ENCODE data around the gene ELP4. TPM values are rescaled to one million over a fixed set of nuclear protein-coding genes. Genes with fewer than 3 reads are reported as not detected.
A peak's percentile ranks its signal among the peaks of the same experiment; 100 is the strongest.

ELP4 gene
- total and polyA plus RNA-seq, 2 experiments from 2014 or later: 28.2 to 38.3 TPM

DNA sequence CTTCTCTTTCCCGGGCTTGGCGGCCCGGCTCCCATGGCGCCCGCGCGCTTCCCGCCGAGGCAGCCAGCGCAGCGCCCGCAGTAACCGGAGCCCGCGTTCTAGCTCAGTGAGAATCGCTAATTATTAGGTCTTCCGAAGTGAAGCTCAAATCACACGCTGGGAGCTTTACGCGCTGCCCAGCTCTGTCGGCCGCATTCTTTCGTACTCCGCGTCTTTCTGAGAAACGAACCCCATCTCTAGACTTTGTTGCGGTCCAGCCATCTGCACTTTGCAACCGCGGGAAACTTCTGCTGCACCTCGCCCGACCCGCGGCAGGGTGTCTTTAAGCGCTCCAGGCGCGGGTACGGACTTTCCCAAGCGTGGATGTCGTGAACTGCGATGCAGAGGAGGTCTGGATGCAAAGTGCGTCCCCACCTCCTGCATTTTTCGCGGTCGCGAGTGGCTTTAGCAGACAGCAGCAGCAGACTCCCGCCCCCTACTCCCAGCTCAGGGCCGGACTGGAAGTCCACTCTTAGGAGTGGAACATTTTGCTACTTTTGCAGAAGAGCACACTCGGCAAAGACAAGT is 307.6 kb downstream of the ELP4 start:
- H3K4me2 ChIP-seq: peak overlapping the region; percentile 74
- Mint-ChIP-seq H3K27ac (no peak overlapping the region), H3K27me3 (ENCODE audit: insufficient read depth, low read depth, poor library complexity) (peaks cover 99% of the 10 kb centered on the region), H3K4me3 (peak overlapping the region; percentile 60), H3K36me3 (ENCODE audit: low read depth) (no peaks in the 10 kb centered on the region), H3K4me1 (peaks cover 56% of the 10 kb centered on the region), H3K9me3 (peaks cover 6% of the 10 kb centered on the region)
- no peak for ATAC-seq
- no peak overlapping the region for H3K27ac ChIP-seq (ENCODE audit: low read depth)
- H3K36me3 ChIP-seq (ENCODE audit: insufficient read depth): no peaks in the 10 kb centered on the region
- H3K9me2 ChIP-seq (ENCODE audit: insufficient read depth): no peaks in the 10 kb centered on the region
- peaks cover 100% of the 10 kb centered on the region for H3K27me3 ChIP-seq (ENCODE audit: insufficient read depth)
- no peak overlapping the region; the same call in 1 of the 2 replicates for H2AFZ ChIP-seq
- TF ChIP-seq REST (IDR thresholded peaks at IDR 0.05; ENCODE audit: unreplicated experiment) (no peak), ETS1 (IDR thresholded peaks at IDR 0.05) (no peak), CTCF (conservative IDR thresholded peaks at IDR 0.05; ENCODE audit: low read depth in 2 of 2) (no peak), EZH2phosphoT487 (IDR thresholded peaks at IDR 0.05; ENCODE audit: unreplicated experiment) (peak; percentile 27), NANOG (IDR thresholded peaks at IDR 0.05; ENCODE audit: borderline replicate concordance) (no peak), ZNF331 (CRISPR knock-in tag; IDR thresholded peaks at IDR 0.05; ENCODE audit: low read depth) (no peak), POLR2AphosphoS5 (IDR thresholded peaks at IDR 0.05; ENCODE audit: low read depth) (no peak), STAT1 (IDR thresholded peaks at IDR 0.05; ENCODE audit: unreplicated experiment) (no peak), EZH2 (IDR thresholded peaks at IDR 0.05; ENCODE audit: low read depth, unreplicated experiment) (peak; percentile 93), CREB1 (CRISPR knock-in tag; IDR thresholded peaks at IDR 0.05; ENCODE audit: low read depth) (no peak), JUNB (IDR thresholded peaks at IDR 0.05; ENCODE audit: unreplicated experiment) (no peak), ZNF114 (CRISPR knock-in tag; IDR thresholded peaks at IDR 0.05) (no peak)
- TF ChIP-seq, protein P1, sequence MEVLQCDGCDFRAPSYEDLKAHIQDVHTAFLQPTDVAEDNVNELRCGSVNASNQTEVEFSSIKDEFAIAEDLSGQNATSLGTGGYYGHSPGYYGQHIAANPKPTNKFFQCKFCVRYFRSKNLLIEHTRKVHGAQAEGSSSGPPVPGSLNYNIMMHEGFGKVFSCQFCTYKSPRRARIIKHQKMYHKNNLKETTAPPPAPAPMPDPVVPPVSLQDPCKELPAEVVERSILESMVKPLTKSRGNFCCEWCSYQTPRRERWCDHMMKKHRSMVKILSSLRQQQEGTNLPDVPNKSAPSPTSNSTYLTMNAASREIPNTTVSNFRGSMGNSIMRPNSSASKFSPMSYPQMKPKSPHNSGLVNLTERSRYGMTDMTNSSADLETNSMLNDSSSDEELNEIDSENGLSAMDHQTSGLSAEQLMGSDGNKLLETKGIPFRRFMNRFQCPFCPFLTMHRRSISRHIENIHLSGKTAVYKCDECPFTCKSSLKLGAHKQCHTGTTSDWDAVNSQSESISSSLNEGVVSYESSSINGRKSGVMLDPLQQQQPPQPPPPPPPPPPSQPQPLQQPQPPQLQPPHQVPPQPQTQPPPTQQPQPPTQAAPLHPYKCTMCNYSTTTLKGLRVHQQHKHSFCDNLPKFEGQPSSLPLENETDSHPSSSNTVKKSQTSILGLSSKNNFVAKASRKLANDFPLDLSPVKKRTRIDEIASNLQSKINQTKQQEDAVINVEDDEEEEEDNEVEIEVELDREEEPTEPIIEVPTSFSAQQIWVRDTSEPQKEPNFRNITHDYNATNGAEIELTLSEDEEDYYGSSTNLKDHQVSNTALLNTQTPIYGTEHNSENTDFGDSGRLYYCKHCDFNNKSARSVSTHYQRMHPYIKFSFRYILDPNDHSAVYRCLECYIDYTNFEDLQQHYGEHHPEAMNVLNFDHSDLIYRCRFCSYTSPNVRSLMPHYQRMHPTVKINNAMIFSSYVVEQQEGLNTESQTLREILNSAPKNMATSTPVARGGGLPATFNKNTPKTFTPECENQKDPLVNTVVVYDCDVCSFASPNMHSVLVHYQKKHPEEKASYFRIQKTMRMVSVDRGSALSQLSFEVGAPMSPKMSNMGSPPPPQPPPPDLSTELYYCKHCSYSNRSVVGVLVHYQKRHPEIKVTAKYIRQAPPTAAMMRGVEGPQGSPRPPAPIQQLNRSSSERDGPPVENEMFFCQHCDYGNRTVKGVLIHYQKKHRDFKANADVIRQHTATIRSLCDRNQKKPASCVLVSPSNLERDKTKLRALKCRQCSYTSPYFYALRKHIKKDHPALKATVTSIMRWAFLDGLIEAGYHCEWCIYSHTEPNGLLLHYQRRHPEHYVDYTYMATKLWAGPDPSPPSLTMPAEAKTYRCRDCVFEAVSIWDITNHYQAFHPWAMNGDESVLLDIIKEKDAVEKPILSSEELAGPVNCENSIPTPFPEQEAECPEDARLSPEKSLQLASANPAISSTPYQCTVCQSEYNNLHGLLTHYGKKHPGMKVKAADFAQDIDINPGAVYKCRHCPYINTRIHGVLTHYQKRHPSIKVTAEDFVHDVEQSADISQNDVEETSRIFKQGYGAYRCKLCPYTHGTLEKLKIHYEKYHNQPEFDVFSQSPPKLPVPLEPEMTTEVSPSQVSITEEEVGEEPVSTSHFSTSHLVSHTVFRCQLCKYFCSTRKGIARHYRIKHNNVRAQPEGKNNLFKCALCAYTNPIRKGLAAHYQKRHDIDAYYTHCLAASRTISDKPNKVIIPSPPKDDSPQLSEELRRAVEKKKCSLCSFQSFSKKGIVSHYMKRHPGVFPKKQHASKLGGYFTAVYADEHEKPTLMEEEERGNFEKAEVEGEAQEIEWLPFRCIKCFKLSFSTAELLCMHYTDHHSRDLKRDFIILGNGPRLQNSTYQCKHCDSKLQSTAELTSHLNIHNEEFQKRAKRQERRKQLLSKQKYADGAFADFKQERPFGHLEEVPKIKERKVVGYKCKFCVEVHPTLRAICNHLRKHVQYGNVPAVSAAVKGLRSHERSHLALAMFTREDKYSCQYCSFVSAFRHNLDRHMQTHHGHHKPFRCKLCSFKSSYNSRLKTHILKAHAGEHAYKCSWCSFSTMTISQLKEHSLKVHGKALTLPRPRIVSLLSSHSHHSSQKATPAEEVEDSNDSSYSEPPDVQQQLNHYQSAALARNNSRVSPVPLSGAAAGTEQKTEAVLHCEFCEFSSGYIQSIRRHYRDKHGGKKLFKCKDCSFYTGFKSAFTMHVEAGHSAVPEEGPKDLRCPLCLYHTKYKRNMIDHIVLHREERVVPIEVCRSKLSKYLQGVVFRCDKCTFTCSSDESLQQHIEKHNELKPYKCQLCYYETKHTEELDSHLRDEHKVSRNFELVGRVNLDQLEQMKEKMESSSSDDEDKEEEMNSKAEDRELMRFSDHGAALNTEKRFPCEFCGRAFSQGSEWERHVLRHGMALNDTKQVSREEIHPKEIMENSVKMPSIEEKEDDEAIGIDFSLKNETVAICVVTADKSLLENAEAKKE (CRISPR knock-in tag; IDR thresholded peaks at IDR 0.05): no peak
- H3K4me3 ChIP-seq: peak overlapping the region; percentile 71
- peaks cover 80% of the 10 kb centered on the region for H3K4me1 ChIP-seq (ENCODE audit: insufficient read depth)
- H4K20me1 ChIP-seq (replicated peaks; ENCODE audit: insufficient read depth): no peaks in the 10 kb centered on the region
- H3K79me2 ChIP-seq (replicated peaks; ENCODE audit: insufficient read depth): no peaks in the 10 kb centered on the region
- H3F3A ChIP-seq (replicated peaks; ENCODE audit: low read depth): peaks cover 41% of the 10 kb centered on the region
- peak; percentile 60 for DNase-seq (ENCODE audit: low spot score)
